Amniotic epithelial cell (primary cell): ENCODE results near the gene ZFAND6.
"Not testable (repeated sequence)": the region's sequence is repeated elsewhere in the genome, so short reads cannot be mapped to it uniquely, and the experiment has no call there.

ENCODE experiments used
- DNase-seq: peaks from one replicate; pipeline ENCODE4 v3.0.0-alpha.2; 2010; ENCODE audit warnings: low read depth

ZFAND6 gene

GRCh38 chr15:80099241-80099640, 39.8 kb downstream of the ZFAND6 start:
- no peak for DNase-seq

- DNase-seq = not testable (repeated sequence)
Observed at GRCh38 chr15:80099662-80100061, 40.2 kb downstream of the ZFAND6 start.

- DNase-seq = no peak
Observed at GRCh38 chr15:80100247-80100646, 40.8 kb downstream of the ZFAND6 start.

GRCh38 chr15:80105193-80105592, 45.7 kb downstream of the ZFAND6 start:
- no peak for DNase-seq

DNA sequence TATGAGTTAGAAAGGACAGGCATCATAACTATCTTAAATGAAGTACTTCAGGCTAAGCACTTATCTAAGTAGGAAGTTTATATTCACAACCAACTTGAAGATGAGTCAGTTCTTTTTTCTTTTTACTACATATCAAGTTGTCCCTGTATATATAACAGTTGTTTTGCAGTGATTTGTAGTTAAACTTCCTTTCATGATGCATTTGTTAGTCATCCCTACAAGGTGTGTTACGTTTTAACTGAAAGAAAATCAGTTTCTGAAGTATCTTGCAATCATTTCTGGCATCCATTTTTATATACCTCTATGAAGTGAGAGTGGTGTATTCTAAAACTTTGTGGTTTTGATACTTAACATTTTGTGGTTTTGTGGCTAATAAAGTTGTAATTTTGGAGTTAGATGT, 46.1 kb downstream of the ZFAND6 start:
- DNase-seq = peak; percentile 91

GRCh38 chr15:80106051-80106450, 46.6 kb downstream of the ZFAND6 start:
- DNase-seq = peak; percentile 88

GRCh38 chr15:80107204-80107603, 47.7 kb downstream of the ZFAND6 start:
- DNase-seq = no peak

DNA sequence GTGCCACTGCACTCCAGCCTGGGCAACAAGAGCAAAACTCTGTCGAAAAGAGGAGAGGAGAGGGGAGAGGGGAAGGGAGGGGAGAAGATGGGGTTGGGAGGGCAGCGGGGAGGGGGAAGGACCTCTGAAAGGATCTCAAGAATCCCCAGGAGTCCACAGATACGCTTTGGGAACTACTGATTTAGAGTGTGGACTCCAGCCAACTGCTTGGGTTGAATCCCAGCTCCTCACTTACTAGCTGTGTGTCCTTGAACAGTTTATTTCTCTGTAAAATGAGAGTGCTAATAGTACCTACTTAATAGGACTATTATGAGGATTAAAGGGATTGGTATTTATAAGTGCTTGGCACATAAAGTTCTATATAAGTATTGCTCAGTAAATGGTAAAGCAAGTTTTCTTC, 48.3 kb downstream of the ZFAND6 start:
- DNase-seq = no peak

- no peak for DNase-seq
Observed at GRCh38 chr15:80109388-80109787, 49.9 kb downstream of the ZFAND6 start.

GRCh38 chr15:80110920-80111319, 51.4 kb downstream of the ZFAND6 start:
- no peak for DNase-seq

DNA sequence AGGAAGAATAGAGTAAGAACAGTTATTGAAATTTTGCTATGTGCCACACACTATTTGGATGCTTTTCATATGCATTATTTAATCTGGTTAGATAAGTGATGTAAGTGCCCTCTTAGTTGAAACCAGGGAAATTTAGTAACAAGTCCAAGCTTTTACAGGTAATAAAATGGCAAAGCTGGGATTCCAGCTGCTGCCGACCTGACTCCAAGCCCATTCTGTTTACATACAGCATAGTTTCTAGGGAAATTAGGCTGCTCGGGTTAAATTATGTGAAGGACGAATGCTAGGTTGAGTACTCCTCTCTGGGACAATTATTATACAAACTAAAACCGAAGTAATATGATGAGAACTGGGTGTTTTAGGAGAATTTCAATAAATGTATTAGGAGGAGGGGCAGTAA, 54.6 kb downstream of the ZFAND6 start:
- no peak for DNase-seq

DNA sequence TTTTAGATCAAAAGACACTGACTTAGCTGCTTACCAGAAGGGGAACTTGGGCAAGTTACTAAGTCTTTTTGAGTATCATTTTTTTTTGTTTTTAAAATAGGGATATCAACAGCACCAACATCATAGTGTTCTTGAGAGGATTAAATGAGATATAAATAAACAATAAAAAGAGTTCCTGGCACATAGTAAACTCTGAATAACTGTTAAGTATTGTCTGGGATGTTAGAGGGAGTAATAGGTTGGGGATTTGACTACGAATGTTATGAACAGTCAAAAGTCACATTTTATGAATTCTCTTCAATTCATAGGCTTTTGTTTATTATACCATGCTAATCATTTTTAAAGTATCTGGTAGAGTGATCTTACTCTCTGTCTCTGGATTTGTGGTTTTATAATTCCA, 55.5 kb downstream of the ZFAND6 start:
- no peak for DNase-seq

GRCh38 chr15:80118956-80119355, 59.5 kb downstream of the ZFAND6 start:
- no peak for DNase-seq

GRCh38 chr15:80120636-80121035, 61.2 kb downstream of the ZFAND6 start:
- no peak for DNase-seq

GRCh38 chr15:80121546-80121945, 62.1 kb downstream of the ZFAND6 start:
- no peak for DNase-seq

- no peak for DNase-seq
Observed at GRCh38 chr15:80123034-80123433, 63.6 kb downstream of the ZFAND6 start.

DNA sequence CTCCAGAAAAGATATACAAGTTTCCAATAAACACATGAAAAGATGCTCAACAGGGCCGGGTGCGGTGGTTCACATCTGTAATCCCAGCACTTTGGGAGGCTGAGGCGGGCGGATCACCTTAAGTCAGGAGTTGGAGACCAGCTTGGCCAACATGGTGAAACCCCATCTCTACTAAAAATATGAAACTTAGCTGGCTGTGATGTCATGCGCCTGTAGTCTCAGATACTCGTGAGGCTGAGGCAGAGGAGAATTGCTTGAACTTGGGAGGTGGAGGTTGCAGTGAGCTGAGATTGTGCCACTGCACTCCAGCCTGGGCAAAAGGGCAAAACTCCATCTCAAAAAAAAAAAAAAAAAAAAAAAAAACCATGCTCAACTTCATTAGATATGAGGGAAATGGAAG, 67.8 kb downstream of the ZFAND6 start:
- DNase-seq = not testable (repeated sequence)

GRCh38 chr15:80127911-80128310, 68.4 kb downstream of the ZFAND6 start:
- peak; percentile 17 for DNase-seq

GRCh38 chr15:80132382-80132781, 72.9 kb downstream of the ZFAND6 start:
- DNase-seq = no peak

- DNase-seq = no peak
Observed at GRCh38 chr15:80136854-80137253, 77.4 kb downstream of the ZFAND6 start.

- no peak for DNase-seq
Observed at GRCh38 chr15:80138961-80139360, 79.5 kb downstream of the ZFAND6 start.

DNA sequence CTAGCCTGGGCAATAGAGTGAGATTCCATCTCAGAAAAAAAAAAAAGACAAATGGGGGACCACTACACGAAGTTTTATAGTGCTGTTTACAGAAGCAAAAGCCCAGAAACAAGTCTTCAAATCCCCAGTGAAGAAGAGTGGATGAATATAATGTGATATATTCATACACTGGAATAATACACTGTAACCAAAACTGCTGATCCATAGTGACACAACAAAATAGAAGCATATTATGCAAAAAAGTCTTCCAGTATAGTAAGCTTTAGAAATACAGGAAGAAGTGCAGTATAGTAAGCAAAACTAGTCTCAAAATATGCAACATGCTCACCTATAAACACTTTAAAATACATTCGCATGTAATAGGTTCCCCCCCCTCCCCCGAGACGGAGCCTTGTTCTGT, 81.4 kb downstream of the ZFAND6 start:
- DNase-seq = no peak

GRCh38 chr15:80141916-80142598, 82.6 kb downstream of the ZFAND6 start:
- no peak for DNase-seq

DNA sequence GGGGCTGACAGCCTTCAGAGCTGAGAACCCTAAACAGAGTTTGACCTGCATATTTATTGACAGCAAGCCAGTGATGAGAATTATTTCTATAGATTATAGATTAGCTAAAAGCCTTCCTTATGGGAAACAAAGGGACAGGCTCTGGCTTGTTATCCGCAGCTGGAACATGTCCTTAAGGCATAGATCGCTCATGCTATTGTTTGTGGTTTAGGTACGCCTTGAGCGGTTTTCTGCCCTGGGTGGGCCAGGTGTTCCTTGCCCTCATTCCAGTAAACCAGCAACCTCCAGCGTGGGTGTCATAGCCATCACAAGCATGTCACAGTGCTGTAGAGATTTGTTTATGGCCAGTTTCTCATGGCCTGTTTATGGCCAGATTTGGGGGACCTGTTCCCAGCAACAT, 83.2 kb downstream of the ZFAND6 start:
- DNase-seq = no peak

DNA sequence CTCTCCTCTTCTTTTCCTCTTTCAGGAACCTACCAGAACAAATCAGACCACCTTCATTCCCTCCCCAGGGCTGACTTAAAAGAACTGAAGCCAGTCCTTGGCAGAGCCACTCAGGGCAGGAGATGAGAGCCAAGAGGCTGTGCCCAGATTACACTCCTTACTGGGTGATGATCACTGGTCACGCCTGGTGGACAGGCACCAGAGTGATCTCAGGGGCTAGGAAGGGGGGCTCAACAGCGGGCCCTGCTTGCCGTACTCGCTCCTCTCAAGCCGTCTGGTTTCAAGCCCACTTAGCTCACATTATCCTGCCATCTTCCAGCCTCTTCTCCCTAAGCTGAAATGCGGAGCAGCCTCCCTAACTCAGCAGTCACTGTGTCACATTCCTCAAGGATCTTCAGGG, 91.7 kb downstream of the ZFAND6 start:
- no peak for DNase-seq
